ENCODE results near the gene TXNL4A.

DNA sequence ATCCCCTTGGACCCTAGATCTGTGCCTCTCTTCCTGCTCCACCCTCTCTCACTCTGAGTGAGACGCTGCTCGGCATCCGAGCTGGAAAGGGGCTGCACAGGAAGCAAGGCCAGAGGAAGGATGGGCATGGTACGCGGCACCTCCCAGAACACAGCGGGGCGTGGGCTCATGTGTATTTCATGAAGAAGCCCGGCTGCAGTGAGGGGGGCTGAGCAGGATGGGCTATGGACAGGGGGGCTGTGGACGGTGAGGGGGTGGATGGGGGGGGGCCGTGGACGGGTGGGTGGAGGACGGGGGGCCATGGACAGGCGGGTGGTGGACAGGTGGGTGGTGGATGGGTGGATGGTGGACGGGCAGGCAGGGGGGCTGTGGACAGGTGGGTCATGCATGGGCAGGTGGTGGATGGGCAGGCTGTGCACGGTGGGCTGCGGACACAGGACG is 65.4 kb downstream of the TXNL4A start:
- TF ChIP-seq, protein P1, sequence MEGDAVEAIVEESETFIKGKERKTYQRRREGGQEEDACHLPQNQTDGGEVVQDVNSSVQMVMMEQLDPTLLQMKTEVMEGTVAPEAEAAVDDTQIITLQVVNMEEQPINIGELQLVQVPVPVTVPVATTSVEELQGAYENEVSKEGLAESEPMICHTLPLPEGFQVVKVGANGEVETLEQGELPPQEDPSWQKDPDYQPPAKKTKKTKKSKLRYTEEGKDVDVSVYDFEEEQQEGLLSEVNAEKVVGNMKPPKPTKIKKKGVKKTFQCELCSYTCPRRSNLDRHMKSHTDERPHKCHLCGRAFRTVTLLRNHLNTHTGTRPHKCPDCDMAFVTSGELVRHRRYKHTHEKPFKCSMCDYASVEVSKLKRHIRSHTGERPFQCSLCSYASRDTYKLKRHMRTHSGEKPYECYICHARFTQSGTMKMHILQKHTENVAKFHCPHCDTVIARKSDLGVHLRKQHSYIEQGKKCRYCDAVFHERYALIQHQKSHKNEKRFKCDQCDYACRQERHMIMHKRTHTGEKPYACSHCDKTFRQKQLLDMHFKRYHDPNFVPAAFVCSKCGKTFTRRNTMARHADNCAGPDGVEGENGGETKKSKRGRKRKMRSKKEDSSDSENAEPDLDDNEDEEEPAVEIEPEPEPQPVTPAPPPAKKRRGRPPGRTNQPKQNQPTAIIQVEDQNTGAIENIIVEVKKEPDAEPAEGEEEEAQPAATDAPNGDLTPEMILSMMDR (IDR thresholded peaks at IDR 0.05; ENCODE audit: low read length), result no peak
- TF ChIP-seq EZH2phosphoT487 (IDR thresholded peaks at IDR 0.05; ENCODE audit: low read length) (no peak), EZH2 (optimal IDR thresholded peaks at IDR 0.05; ENCODE audit: low read depth, low read length) (no peak)
